ENCODE data around the gene HLA-E.

HLA-E gene

GRCh38 chr6:30541515-30542403, 52.5 kb downstream of the HLA-E start:
- peak; percentile 89 for DNase-seq (ENCODE audit: low spot score)

GRCh38 chr6:30542404-30542725, 53.1 kb downstream of the HLA-E start:
- DNase-seq (ENCODE audit: low spot score) = no peak

- no peak for DNase-seq (ENCODE audit: low spot score)
These were observed 53.6 kb downstream of the HLA-E start for GRCh38 chr6:30542915-30543314.

Measured in cerebellar cortex (tissue), 1 donor.